ENCODE measurements around the gene CBL.

Gene CBL

DNA sequence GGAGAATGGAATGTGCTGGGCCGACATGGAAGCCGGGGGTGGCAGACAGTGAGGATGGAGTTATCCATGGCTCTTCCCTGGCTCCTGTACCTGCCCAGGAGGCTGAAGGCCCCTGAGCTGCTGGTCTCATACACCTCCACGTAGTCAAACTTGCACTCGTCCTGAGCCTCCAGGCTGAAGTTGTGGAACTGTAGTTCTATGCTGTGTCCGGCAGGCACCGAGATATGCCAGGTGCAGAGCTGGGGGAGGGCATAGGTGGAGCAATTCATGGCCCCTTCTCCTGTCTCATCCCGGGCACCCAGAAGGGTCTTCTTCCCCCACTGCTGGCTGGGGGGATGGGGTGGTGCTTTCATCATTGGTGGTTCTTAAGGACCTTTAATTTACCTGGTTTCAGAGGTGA, 137.6 kb downstream of the CBL start:
- Histone ChIP-seq H3K9me3 (ENCODE audit: control insufficient read depth, low read length) (no peaks in the 10 kb centered on the region), H3K9ac (ENCODE audit: low read length) (no peak overlapping the region), H3K4me1 (ENCODE audit: control insufficient read depth, insufficient read depth, low read length) (peaks cover 34% of the 10 kb centered on the region), H3K36me3 (ENCODE audit: control insufficient read depth, insufficient read depth, low read length, severe bottlenecking) (no peaks in the 10 kb centered on the region), H3K27me3 (replicated peaks; ENCODE audit: control insufficient read depth, insufficient read depth, low read length) (peaks cover 5% of the 10 kb centered on the region), H3K4me3 (ENCODE audit: low read length) (no peak overlapping the region)
- DNase-seq (ENCODE audit: low read depth), result no peak

DNA sequence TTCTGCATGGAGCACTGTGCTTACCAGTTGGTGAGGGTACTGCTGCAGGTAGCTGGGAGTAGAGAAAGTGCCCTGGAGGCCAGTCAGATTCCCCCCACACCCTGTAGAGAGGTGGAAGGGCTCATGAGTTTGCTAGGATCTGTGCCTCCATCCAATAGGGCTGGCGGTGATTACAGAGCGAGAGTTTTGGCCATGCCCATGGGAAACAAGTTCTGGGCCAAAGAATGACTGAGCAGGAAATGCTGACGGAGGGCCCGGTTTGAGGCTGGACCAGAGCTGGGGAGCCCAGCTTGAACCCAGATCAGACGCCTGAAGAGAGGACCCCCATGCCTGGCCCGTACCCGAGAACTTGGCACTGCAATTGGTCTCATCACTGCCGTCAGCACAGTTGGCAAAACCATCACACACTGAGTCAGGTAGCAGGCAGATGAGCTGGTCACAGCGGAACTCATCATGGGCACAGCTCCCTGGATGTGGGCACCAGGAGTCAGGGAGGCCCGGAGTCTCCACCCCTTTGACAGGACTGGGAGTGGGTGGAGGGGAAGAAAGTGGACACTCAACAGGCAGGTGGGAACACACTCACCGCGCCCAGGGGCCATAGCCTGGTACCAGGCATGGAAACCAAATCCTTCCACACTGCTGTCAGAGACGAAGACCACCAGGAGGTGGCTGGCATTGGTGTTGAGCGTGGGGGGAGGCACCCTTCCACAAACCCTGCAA, 138.3 kb downstream of the CBL start:
- Histone ChIP-seq H3K4me3 (ENCODE audit: low read length) (no peak overlapping the region), H3K27me3 (replicated peaks; ENCODE audit: control insufficient read depth, insufficient read depth, low read length) (peaks cover 5% of the 10 kb centered on the region), H3K9me3 (ENCODE audit: control insufficient read depth, low read length) (no peaks in the 10 kb centered on the region), H3K36me3 (ENCODE audit: control insufficient read depth, insufficient read depth, low read length, severe bottlenecking) (no peaks in the 10 kb centered on the region), H3K4me1 (ENCODE audit: control insufficient read depth, insufficient read depth, low read length) (peaks cover 27% of the 10 kb centered on the region), H3K9ac (ENCODE audit: low read length) (no peak overlapping the region)
- no peak for DNase-seq (ENCODE audit: low read depth)

DNA sequence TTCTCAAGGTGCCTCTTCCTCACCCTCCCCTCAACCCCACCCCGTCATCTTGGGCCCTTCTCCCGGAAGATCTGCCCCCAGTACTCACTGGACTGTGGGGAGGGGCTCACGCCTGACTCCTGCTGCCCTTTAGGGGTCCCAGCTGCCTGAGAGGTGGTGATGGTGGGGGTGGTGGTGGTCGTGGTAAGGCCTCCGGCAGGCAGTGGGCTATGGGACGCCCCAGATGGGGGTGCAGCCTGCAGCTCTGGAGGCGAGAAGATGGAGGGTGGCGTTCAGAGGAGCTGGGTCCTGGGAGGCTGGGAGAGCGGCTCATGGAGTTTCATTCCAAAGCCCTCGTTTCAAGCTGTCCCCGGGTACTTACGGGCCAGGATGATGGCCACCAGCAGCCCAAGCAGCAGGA, 139.5 kb downstream of the CBL start:
- Histone ChIP-seq H3K9me3 (ENCODE audit: control insufficient read depth, low read length) (no peaks in the 10 kb centered on the region), H3K9ac (ENCODE audit: low read length) (no peak overlapping the region), H3K4me1 (ENCODE audit: control insufficient read depth, insufficient read depth, low read length) (peaks cover 26% of the 10 kb centered on the region), H3K4me3 (ENCODE audit: low read length) (no peak overlapping the region), H3K36me3 (ENCODE audit: control insufficient read depth, insufficient read depth, low read length, severe bottlenecking) (no peaks in the 10 kb centered on the region), H3K27me3 (replicated peaks; ENCODE audit: control insufficient read depth, insufficient read depth, low read length) (peaks cover 11% of the 10 kb centered on the region)
- DNase-seq (ENCODE audit: low read depth), result no peak

GRCh38 chr11:119346605-119347004, 140.5 kb downstream of the CBL start, which contains the start of gene MFRP:
MFRP (minus strand) TSS chr11:119346705; CDS start chr11:119346513, 192 bp downstream.
- Histone ChIP-seq H3K9ac (ENCODE audit: low read length) (no peak within 1 kb of the TSS), H3K9me3 (ENCODE audit: control insufficient read depth, low read length) (no peaks in the 10 kb centered on the region), H3K4me3 (ENCODE audit: low read length) (no peak within 1 kb of the TSS), H3K27me3 (replicated peaks; ENCODE audit: control insufficient read depth, insufficient read depth, low read length) (peaks cover 17% of the 10 kb centered on the region), H3K4me1 (ENCODE audit: control insufficient read depth, insufficient read depth, low read length) (peaks cover 18% of the 10 kb centered on the region), H3K36me3 (ENCODE audit: control insufficient read depth, insufficient read depth, low read length, severe bottlenecking) (no peaks in the 10 kb centered on the region)
- DNase-seq (ENCODE audit: low read depth), result no peak

- Histone ChIP-seq H3K9me3 (ENCODE audit: control insufficient read depth, low read length) (no peaks in the 10 kb centered on the region), H3K27me3 (replicated peaks; ENCODE audit: control insufficient read depth, insufficient read depth, low read length) (peaks cover 18% of the 10 kb centered on the region), H3K36me3 (ENCODE audit: control insufficient read depth, insufficient read depth, low read length, severe bottlenecking) (no peaks in the 10 kb centered on the region), H3K9ac (ENCODE audit: low read length) (no peak overlapping the region), H3K4me3 (ENCODE audit: low read length) (no peak overlapping the region), H3K4me1 (ENCODE audit: control insufficient read depth, insufficient read depth, low read length) (peaks cover 18% of the 10 kb centered on the region)
- peak; percentile 46 for DNase-seq (ENCODE audit: low read depth)
These were observed 141.1 kb downstream of the CBL start for GRCh38 chr11:119347242-119347641.

- Histone ChIP-seq H3K9me3 (ENCODE audit: control insufficient read depth, low read length) (no peaks in the 10 kb centered on the region), H3K4me3 (ENCODE audit: low read length) (no peak overlapping the region), H3K4me1 (ENCODE audit: control insufficient read depth, insufficient read depth, low read length) (peaks cover 18% of the 10 kb centered on the region), H3K36me3 (ENCODE audit: control insufficient read depth, insufficient read depth, low read length, severe bottlenecking) (no peaks in the 10 kb centered on the region), H3K27me3 (replicated peaks; ENCODE audit: control insufficient read depth, insufficient read depth, low read length) (peaks cover 18% of the 10 kb centered on the region), H3K9ac (ENCODE audit: low read length) (no peak overlapping the region)
- no peak for DNase-seq (ENCODE audit: low read depth)
These were observed 141.9 kb downstream of the CBL start for GRCh38 chr11:119347940-119348605.

DNA sequence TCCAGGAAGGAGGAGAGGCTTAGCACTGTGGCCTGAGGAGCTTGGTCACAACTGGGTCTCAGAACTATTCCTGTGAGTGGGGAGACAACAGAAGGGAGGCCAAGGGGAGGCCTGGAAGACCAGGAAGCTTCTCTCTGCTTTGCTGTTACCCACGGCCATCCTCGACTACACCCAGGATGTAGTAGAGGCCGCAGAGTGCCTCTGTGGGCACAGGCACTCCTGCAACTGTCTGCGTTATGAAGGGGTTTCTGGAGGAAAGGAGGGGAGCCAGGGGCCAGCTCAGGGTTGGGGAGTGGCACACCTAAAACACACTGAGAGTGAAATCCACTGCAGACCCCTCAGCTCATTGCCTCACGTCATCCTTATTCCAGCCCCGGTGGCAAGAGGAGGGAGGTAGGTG, 144.2 kb downstream of the CBL start:
- no peak for DNase-seq (ENCODE audit: low read depth)
- H3K9ac ChIP-seq (ENCODE audit: low read length), result no peak overlapping the region

DNA sequence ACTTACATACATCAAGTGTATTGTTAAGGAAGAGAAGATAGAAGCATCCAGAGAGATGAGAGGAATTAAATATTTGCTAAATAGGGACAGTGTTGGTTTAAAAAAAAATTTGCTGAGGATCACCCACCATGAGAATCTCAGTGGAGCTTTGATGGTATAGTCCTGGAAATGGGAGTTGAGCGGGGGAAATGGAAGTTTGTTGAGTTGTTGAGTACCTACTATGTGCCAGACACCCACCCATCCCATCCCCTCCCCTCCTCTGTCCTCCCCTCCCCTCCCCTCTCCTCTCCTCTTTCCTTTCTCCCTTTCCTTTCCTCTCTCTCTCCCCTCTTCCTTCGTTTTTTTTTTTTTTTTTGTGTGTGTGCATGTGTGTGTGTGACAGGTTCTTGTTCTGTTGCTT, 145.1 kb downstream of the CBL start:
- H3K9me3 ChIP-seq (ENCODE audit: control insufficient read depth, low read length), result no peaks in the 10 kb centered on the region
- no peak overlapping the region for H3K4me3 ChIP-seq (ENCODE audit: low read length)
- peaks cover 23% of the 10 kb centered on the region for H3K27me3 ChIP-seq (replicated peaks; ENCODE audit: control insufficient read depth, insufficient read depth, low read length)
- no peak overlapping the region for H3K9ac ChIP-seq (ENCODE audit: low read length)
- no peaks in the 10 kb centered on the region for H3K36me3 ChIP-seq (ENCODE audit: control insufficient read depth, insufficient read depth, low read length, severe bottlenecking)
- peaks cover 15% of the 10 kb centered on the region for H3K4me1 ChIP-seq (ENCODE audit: control insufficient read depth, insufficient read depth, low read length)
- DNase-seq (ENCODE audit: low read depth), result no peak

More for the DNA sequence above, 144.2 kb downstream of the CBL start:
- peaks cover 15% of the 10 kb centered on the region for H3K4me1 ChIP-seq (ENCODE audit: control insufficient read depth, insufficient read depth, low read length)
- H3K27me3 ChIP-seq (replicated peaks; ENCODE audit: control insufficient read depth, insufficient read depth, low read length), result peaks cover 23% of the 10 kb centered on the region
- H3K9me3 ChIP-seq (ENCODE audit: control insufficient read depth, low read length), result no peaks in the 10 kb centered on the region
- no peak overlapping the region for H3K4me3 ChIP-seq (ENCODE audit: low read length)
- no peaks in the 10 kb centered on the region for H3K36me3 ChIP-seq (ENCODE audit: control insufficient read depth, insufficient read depth, low read length, severe bottlenecking)

- DNase-seq (ENCODE audit: low read depth), result no peak
- Histone ChIP-seq H3K4me1 (ENCODE audit: control insufficient read depth, insufficient read depth, low read length) (peaks cover 6% of the 10 kb centered on the region), H3K4me3 (ENCODE audit: low read length) (no peak overlapping the region), H3K9ac (ENCODE audit: low read length) (no peak overlapping the region), H3K27me3 (replicated peaks; ENCODE audit: control insufficient read depth, insufficient read depth, low read length) (peaks cover 23% of the 10 kb centered on the region), H3K9me3 (ENCODE audit: control insufficient read depth, low read length) (no peaks in the 10 kb centered on the region), H3K36me3 (ENCODE audit: control insufficient read depth, insufficient read depth, low read length, severe bottlenecking) (no peaks in the 10 kb centered on the region)
These were observed 146.7 kb downstream of the CBL start for GRCh38 chr11:119352857-119353260.

- H3K9ac ChIP-seq (ENCODE audit: low read length), result no peak overlapping the region
- H3K9me3 ChIP-seq (ENCODE audit: control insufficient read depth, low read length), result no peaks in the 10 kb centered on the region
- H3K4me1 ChIP-seq (ENCODE audit: control insufficient read depth, insufficient read depth, low read length), result peaks cover 12% of the 10 kb centered on the region
- no peak overlapping the region for H3K4me3 ChIP-seq (ENCODE audit: low read length)
- peaks cover 20% of the 10 kb centered on the region for H3K27me3 ChIP-seq (replicated peaks; ENCODE audit: control insufficient read depth, insufficient read depth, low read length)
- peaks cover 3% of the 10 kb centered on the region for H3K36me3 ChIP-seq (ENCODE audit: control insufficient read depth, insufficient read depth, low read length, severe bottlenecking)
- DNase-seq (ENCODE audit: low read depth), result no peak
These were observed 149.1 kb downstream of the CBL start for GRCh38 chr11:119355091-119355843.

DNA sequence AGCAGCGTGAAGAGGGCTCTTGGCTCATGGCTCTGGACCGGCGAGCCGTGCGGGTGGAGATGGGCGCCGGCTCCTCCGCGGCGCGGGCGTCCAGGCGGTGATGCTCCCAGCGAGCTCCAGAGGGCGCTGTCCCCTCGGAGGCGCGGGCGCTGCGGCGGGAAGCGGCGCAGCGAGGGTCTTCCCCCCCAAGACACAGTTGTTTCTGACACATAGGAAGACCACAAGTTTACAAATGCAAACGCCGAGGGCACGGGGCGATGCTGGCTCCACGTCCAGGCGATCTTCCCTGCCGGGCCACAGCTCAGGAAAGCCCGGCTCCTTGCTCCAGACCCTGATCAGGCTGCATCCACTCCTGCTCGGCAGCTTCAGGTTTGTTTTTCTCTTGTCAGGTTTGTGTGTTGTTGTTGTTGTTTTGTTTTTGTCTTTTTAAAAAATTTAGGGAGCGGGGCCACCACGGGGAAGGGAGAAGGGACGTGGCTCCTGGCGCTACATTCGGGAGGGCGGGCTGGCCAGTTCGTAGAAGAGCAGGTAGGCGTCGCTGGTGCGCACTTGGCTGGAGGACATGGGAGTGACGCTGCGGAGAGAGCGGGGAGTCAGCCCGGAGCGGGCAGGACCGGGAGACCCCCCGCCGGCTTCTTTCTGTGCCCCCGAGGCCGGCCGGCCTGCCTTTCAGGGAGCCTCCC, 150.4 kb downstream of the CBL start:
- peaks cover 12% of the 10 kb centered on the region for H3K27me3 ChIP-seq (replicated peaks; ENCODE audit: control insufficient read depth, insufficient read depth, low read length)
- H3K36me3 ChIP-seq (ENCODE audit: control insufficient read depth, insufficient read depth, low read length, severe bottlenecking), result peaks cover 3% of the 10 kb centered on the region
- peak overlapping the region; percentile 86 for H3K9ac ChIP-seq (ENCODE audit: low read length)
- H3K9me3 ChIP-seq (ENCODE audit: control insufficient read depth, low read length), result no peaks in the 10 kb centered on the region
- H3K4me3 ChIP-seq (ENCODE audit: low read length), result peak overlapping the region; percentile 85
- DNase-seq (ENCODE audit: low read depth), result peak; percentile 93
- H3K4me1 ChIP-seq (ENCODE audit: control insufficient read depth, insufficient read depth, low read length), result peaks cover 19% of the 10 kb centered on the region

Data from adipocyte (in vitro differentiated cells).